HL-60 (cell line): ENCODE results near the gene CEP72.
"Not testable (repeated sequence)": the region's sequence is repeated elsewhere in the genome, so short reads cannot be mapped to it uniquely, and the experiment has no call there.

ENCODE experiments used
- DNase-seq, 2 experiments: peaks; one replicate each; pipeline ENCODE4 v3.0.0-alpha.2; 2010 to 2020; ENCODE audit warnings: low read depth in 1 of 2, low spot score in 1 of 2
- H3K27ac ChIP-seq: fragments of 250-450 bp; sonication (Bioruptor Pico); replicated peaks from 2 replicates; pipeline ENCODE4 v1.5.1; 2020; ENCODE audit warnings: mild to moderate bottlenecking, moderate library complexity
- H3K27me3 ChIP-seq: fragments of 250-450 bp; sonication (Bioruptor Pico); 2 replicates; pipeline ENCODE4 v1.5.1; 2021; ENCODE audit warnings: mild to moderate bottlenecking, moderate library complexity; ENCODE audit not compliant: insufficient read depth, poor library complexity, severe bottlenecking
- H3K4me3 ChIP-seq: replicated peaks from 2 replicates; pipeline ENCODE4 v1.5.1; 2011; ENCODE audit warnings: mild to moderate bottlenecking, control low read depth, low read length; ENCODE audit not compliant: insufficient read depth
- GABPA ChIP-seq: IDR thresholded peaks from 2 replicates; pipeline ENCODE4 v1.6.1; 2012; ENCODE audit warnings: low read depth
- POLR2AphosphoS5 ChIP-seq: IDR thresholded peaks from 2 replicates; pipeline ENCODE4 v1.6.1; 2012; ENCODE audit warnings: low read depth
- SPI1 ChIP-seq: IDR thresholded peaks from 2 replicates; pipeline ENCODE4 v1.6.1; 2012; ENCODE audit warnings: low read depth, mild to moderate bottlenecking, borderline replicate concordance
- TF ChIP-seq, protein P1 (sequence below): IDR thresholded peaks from one replicate; pipeline ENCODE4 v1.5.1; 2011; ENCODE audit warnings: low read length, control low read depth, inconsistent platforms; ENCODE audit not compliant: insufficient read depth
- TF ChIP-seq, protein P2 (sequence below): IDR thresholded peaks from 2 replicates; pipeline ENCODE4 v1.6.1; 2012; ENCODE audit warnings: low read depth; ENCODE audit not compliant: insufficient replicate concordance

Gene CEP72

DNA sequence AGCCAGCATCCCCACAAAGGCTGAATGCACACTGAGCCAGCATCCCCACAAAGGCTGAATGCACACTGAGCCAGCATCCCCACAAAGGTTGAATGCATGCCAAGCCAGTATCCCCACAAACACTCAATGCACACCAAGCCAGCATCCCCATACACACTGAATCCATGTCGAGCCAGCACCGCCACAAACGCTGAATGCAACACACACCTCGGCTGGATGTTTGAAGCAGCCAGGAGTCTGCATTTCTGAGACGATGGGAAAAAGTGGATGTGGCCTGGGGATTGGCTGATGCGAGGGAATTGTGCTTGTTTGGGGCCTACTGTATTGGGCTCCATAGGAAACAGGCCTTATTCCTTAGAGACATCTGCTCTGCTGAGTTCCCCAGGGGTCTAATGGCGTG is 30.9 kb upstream of the CEP72 start:
- Histone ChIP-seq H3K27me3 (no peaks in the 10 kb centered on the region), H3K27ac (no peak overlapping the region), H3K4me3 (no peak overlapping the region)
- TF ChIP-seq POLR2AphosphoS5 (no peak), SPI1 (no peak), GABPA (no peak)
- TF ChIP-seq, protein P1, sequence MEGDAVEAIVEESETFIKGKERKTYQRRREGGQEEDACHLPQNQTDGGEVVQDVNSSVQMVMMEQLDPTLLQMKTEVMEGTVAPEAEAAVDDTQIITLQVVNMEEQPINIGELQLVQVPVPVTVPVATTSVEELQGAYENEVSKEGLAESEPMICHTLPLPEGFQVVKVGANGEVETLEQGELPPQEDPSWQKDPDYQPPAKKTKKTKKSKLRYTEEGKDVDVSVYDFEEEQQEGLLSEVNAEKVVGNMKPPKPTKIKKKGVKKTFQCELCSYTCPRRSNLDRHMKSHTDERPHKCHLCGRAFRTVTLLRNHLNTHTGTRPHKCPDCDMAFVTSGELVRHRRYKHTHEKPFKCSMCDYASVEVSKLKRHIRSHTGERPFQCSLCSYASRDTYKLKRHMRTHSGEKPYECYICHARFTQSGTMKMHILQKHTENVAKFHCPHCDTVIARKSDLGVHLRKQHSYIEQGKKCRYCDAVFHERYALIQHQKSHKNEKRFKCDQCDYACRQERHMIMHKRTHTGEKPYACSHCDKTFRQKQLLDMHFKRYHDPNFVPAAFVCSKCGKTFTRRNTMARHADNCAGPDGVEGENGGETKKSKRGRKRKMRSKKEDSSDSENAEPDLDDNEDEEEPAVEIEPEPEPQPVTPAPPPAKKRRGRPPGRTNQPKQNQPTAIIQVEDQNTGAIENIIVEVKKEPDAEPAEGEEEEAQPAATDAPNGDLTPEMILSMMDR, result no peak
- TF ChIP-seq, protein P2, sequence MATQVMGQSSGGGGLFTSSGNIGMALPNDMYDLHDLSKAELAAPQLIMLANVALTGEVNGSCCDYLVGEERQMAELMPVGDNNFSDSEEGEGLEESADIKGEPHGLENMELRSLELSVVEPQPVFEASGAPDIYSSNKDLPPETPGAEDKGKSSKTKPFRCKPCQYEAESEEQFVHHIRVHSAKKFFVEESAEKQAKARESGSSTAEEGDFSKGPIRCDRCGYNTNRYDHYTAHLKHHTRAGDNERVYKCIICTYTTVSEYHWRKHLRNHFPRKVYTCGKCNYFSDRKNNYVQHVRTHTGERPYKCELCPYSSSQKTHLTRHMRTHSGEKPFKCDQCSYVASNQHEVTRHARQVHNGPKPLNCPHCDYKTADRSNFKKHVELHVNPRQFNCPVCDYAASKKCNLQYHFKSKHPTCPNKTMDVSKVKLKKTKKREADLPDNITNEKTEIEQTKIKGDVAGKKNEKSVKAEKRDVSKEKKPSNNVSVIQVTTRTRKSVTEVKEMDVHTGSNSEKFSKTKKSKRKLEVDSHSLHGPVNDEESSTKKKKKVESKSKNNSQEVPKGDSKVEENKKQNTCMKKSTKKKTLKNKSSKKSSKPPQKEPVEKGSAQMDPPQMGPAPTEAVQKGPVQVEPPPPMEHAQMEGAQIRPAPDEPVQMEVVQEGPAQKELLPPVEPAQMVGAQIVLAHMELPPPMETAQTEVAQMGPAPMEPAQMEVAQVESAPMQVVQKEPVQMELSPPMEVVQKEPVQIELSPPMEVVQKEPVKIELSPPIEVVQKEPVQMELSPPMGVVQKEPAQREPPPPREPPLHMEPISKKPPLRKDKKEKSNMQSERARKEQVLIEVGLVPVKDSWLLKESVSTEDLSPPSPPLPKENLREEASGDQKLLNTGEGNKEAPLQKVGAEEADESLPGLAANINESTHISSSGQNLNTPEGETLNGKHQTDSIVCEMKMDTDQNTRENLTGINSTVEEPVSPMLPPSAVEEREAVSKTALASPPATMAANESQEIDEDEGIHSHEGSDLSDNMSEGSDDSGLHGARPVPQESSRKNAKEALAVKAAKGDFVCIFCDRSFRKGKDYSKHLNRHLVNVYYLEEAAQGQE, result no peak
- DNase-seq, result no peak

DNA sequence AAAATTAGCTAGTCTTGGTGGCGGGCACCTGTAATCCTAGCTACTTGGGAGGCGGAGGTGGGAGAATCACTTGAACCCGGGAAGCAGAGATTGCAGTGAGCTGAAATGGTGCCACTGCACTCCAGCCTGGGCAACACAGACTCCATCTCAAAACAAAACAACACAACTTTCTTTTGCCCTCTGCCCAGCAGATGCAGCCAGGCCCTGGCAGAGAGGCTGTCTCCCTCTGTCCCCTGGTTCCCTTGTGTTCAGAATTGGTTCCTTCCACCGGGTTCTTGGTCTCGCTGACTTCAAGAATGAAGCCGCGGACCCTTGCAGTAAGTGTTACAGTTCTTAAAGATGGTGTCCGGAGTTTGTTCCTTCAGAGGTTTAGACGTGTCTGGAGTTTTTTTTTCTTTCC is 30.2 kb upstream of the CEP72 start:
- Histone ChIP-seq H3K27me3 (no peaks in the 10 kb centered on the region), H3K27ac (no peak overlapping the region), H3K4me3 (no peak overlapping the region)
- no peak for DNase-seq
- TF ChIP-seq GABPA (no peak), POLR2AphosphoS5 (no peak), SPI1 (no peak)
- TF ChIP-seq, protein P2, result no peak
- TF ChIP-seq, protein P1, result no peak

DNA sequence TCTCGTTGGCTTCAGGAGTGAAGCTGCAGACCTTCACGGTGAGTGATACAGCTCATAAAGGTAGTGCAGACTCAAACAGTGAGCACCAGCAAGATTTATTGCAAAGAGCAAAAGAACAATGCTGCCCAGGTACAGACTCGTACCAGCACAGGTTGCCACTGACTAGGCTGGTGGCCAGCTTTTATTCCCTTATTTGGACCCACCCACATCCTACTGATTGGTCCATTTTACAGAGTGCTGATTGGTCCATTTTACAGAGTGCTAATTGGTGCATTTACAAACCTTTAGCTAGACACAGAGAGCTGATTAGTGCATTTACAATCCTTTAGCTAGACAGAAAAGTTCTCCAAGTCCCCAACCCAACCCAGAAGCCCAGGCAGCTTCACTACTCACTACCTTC is 29.7 kb upstream of the CEP72 start:
- not testable (repeated sequence) for DNase-seq, H3K27me3 ChIP-seq, H3K27ac ChIP-seq, H3K4me3 ChIP-seq

DNA sequence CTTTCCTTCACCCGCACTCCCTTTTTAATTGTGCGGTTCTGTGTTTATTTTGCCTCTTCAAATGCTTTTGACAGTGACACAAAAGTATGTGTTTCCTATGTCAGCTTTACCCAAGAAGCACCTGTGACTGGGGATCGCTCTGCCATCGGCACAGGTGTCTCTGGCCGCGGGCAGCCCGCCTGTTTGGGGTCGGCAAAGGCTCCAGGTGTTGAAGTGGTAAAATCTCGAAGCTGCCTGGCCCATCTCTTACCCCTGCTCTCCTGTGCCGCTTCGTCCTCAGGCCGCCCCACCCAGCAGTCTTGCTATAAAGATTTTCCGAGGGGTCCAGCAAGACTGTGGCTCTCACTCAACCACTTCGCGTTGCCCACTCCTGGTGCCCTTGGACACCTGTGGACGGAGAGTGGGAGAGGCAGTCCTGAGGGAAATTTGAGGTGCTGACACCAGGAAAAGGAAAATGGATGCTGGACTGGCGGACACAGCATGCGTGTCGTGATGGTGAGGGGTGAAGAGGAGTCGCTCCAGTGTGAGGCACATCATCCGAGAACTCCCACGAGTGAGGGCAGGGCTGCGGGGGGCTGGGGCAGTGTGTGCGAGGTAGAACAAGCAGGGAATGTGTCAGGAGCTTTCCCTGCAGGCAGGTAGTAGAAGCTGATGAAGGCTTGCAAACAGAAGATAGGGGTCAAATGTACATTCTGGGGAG is 29.1 kb upstream of the CEP72 start:
- Histone ChIP-seq H3K27ac (no peak overlapping the region), H3K4me3 (no peak overlapping the region), H3K27me3 (no peaks in the 10 kb centered on the region)
- no peak for DNase-seq
- TF ChIP-seq SPI1 (no peak), POLR2AphosphoS5 (no peak), GABPA (no peak)
- TF ChIP-seq, protein P1, result no peak
- TF ChIP-seq, protein P2, result no peak
